Measurements from ENCODE around the gene TMEM178B. TPM values are rescaled to one million over a fixed set of nuclear protein-coding genes. Genes with fewer than 3 reads are reported as not detected.

Gene TMEM178B
- polyA plus RNA-seq, 1 donor from 2014 or later = 40.7 TPM

- TF ChIP-seq SMC3 (conservative IDR thresholded peaks at IDR 0.05; ENCODE audit: poor library complexity) (no peak), POLR2AphosphoS5 (IDR thresholded peaks at IDR 0.05) (peak; percentile 53), TAF1 (IDR thresholded peaks at IDR 0.05; ENCODE audit: low read depth) (no peak), RAD21 (conservative IDR thresholded peaks at IDR 0.05) (no peak), EP300 (conservative IDR thresholded peaks at IDR 0.05; ENCODE audit: poor library complexity, severe bottlenecking) (peak; percentile 54), EZH2 (IDR thresholded peaks at IDR 0.05; ENCODE audit: borderline replicate concordance, insufficient read depth, low read length, poor library complexity, severe bottlenecking) (no peak)
- TF ChIP-seq, protein P1, sequence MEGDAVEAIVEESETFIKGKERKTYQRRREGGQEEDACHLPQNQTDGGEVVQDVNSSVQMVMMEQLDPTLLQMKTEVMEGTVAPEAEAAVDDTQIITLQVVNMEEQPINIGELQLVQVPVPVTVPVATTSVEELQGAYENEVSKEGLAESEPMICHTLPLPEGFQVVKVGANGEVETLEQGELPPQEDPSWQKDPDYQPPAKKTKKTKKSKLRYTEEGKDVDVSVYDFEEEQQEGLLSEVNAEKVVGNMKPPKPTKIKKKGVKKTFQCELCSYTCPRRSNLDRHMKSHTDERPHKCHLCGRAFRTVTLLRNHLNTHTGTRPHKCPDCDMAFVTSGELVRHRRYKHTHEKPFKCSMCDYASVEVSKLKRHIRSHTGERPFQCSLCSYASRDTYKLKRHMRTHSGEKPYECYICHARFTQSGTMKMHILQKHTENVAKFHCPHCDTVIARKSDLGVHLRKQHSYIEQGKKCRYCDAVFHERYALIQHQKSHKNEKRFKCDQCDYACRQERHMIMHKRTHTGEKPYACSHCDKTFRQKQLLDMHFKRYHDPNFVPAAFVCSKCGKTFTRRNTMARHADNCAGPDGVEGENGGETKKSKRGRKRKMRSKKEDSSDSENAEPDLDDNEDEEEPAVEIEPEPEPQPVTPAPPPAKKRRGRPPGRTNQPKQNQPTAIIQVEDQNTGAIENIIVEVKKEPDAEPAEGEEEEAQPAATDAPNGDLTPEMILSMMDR (IDR thresholded peaks at IDR 0.05; ENCODE audit: poor library complexity, severe bottlenecking) = no peak
- TF ChIP-seq, protein P2, sequence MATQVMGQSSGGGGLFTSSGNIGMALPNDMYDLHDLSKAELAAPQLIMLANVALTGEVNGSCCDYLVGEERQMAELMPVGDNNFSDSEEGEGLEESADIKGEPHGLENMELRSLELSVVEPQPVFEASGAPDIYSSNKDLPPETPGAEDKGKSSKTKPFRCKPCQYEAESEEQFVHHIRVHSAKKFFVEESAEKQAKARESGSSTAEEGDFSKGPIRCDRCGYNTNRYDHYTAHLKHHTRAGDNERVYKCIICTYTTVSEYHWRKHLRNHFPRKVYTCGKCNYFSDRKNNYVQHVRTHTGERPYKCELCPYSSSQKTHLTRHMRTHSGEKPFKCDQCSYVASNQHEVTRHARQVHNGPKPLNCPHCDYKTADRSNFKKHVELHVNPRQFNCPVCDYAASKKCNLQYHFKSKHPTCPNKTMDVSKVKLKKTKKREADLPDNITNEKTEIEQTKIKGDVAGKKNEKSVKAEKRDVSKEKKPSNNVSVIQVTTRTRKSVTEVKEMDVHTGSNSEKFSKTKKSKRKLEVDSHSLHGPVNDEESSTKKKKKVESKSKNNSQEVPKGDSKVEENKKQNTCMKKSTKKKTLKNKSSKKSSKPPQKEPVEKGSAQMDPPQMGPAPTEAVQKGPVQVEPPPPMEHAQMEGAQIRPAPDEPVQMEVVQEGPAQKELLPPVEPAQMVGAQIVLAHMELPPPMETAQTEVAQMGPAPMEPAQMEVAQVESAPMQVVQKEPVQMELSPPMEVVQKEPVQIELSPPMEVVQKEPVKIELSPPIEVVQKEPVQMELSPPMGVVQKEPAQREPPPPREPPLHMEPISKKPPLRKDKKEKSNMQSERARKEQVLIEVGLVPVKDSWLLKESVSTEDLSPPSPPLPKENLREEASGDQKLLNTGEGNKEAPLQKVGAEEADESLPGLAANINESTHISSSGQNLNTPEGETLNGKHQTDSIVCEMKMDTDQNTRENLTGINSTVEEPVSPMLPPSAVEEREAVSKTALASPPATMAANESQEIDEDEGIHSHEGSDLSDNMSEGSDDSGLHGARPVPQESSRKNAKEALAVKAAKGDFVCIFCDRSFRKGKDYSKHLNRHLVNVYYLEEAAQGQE (IDR thresholded peaks at IDR 0.05; ENCODE audit: borderline replicate concordance) = no peak
- peaks cover 17% of the 10 kb centered on the region for H3K79me2 ChIP-seq (replicated peaks; ENCODE audit: insufficient read depth, low read length)
- no peaks in the 10 kb centered on the region for H3K36me3 ChIP-seq (ENCODE audit: insufficient read depth, low read length)
- no peak overlapping the region for H3K4me3 ChIP-seq (ENCODE audit: low read length)
- no peak overlapping the region for H3K4me2 ChIP-seq (ENCODE audit: low read length)
- H3K9me3 ChIP-seq (ENCODE audit: low read length) = no peaks in the 10 kb centered on the region
- H3K9me2 ChIP-seq (ENCODE audit: insufficient read depth, low read length) = no peaks in the 10 kb centered on the region
- H2AFZ ChIP-seq (ENCODE audit: low read depth, low read length) = no peak overlapping the region
- no peaks in the 10 kb centered on the region for H3F3A ChIP-seq (ENCODE audit: insufficient read depth, low read length, poor library complexity, severe bottlenecking)
- H4K20me1 ChIP-seq (ENCODE audit: insufficient read depth) = no peaks in the 10 kb centered on the region
- H3K27me3 ChIP-seq (ENCODE audit: insufficient read depth, low read depth, low read length) = no peaks in the 10 kb centered on the region
- H3K9ac ChIP-seq (ENCODE audit: low read length) = no peak overlapping the region
- H3K27ac ChIP-seq (ENCODE audit: low read length) = peak overlapping the region; percentile 57
These were observed 170.6 kb downstream of the TMEM178B start for GRCh38 chr7:141244435-141244834.

DNA sequence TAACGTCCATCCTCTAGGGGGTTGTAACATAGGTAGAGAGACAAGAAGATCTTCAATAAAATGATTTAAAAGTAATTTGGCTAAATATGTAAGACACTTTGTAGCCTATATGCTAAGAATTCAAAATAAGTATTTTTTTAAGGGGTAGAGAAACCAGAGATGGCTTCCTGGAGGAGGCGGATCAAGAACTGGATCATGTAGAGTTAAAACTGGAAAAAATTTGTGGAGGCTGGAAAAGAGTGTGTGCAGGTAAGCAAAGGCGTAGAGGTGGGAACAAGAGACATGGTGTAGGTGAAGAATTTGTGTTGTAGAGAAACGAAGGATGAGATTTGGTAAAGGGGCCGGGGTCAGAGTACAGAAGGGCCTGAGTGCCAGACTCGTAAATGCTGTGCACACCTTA, 172.6 kb downstream of the TMEM178B start:
- Histone ChIP-seq H3K9me2 (ENCODE audit: insufficient read depth, low read length) (no peaks in the 10 kb centered on the region), H3K36me3 (ENCODE audit: insufficient read depth, low read length) (no peaks in the 10 kb centered on the region), H3K27me3 (ENCODE audit: insufficient read depth, low read depth, low read length) (no peaks in the 10 kb centered on the region), H3K4me3 (ENCODE audit: low read length) (no peak overlapping the region), H2AFZ (ENCODE audit: low read depth, low read length) (no peak overlapping the region), H3K27ac (ENCODE audit: low read length) (no peak overlapping the region), H3F3A (ENCODE audit: insufficient read depth, low read length, poor library complexity, severe bottlenecking) (no peaks in the 10 kb centered on the region), H4K20me1 (ENCODE audit: insufficient read depth) (no peaks in the 10 kb centered on the region), H3K9ac (ENCODE audit: low read length) (no peak overlapping the region), H3K79me2 (replicated peaks; ENCODE audit: insufficient read depth, low read length) (peaks cover 10% of the 10 kb centered on the region), H3K4me2 (ENCODE audit: low read length) (no peak overlapping the region), H3K9me3 (ENCODE audit: low read length) (no peaks in the 10 kb centered on the region)
- TF ChIP-seq, protein P1 (IDR thresholded peaks at IDR 0.05; ENCODE audit: poor library complexity, severe bottlenecking) = no peak
- TF ChIP-seq TAF1 (IDR thresholded peaks at IDR 0.05; ENCODE audit: low read depth) = no peak
- no peak for TF ChIP-seq EP300 (conservative IDR thresholded peaks at IDR 0.05; ENCODE audit: poor library complexity, severe bottlenecking)
- TF ChIP-seq, protein P2 (IDR thresholded peaks at IDR 0.05; ENCODE audit: borderline replicate concordance) = no peak
- no peak for TF ChIP-seq MXI1 (conservative IDR thresholded peaks at IDR 0.05; ENCODE audit: poor library complexity, severe bottlenecking)
- no peak for TF ChIP-seq POLR2AphosphoS5 (IDR thresholded peaks at IDR 0.05)
- TF ChIP-seq SMC3 (conservative IDR thresholded peaks at IDR 0.05; ENCODE audit: poor library complexity) = no peak
- TF ChIP-seq RAD21 (conservative IDR thresholded peaks at IDR 0.05) = no peak
- no peak for TF ChIP-seq EZH2 (IDR thresholded peaks at IDR 0.05; ENCODE audit: borderline replicate concordance, insufficient read depth, low read length, poor library complexity, severe bottlenecking)

All from neural cell (in vitro differentiated cells).